Neural cell (in vitro differentiated cells): ENCODE measurements around the gene CRTC3. TPM values are rescaled to one million over a fixed set of nuclear protein-coding genes. Genes with fewer than 3 reads are reported as not detected.
"Not testable (repeated sequence)": the region's sequence is repeated elsewhere in the genome, so short reads cannot be mapped to it uniquely, and the experiment has no call there.

Experiments used
- H2AFZ ChIP-seq: fragments of 200-600, 300-800 bp; sonication (generic), shearing (Covaris generic); 2 replicates; pipeline ENCODE4 v1.6.0; 2014; ENCODE audit warnings: low read depth, mild to moderate bottlenecking, antibody characterized with exemption, low read length, moderate library complexity
- H3F3A ChIP-seq: fragments of 200-600 bp; shearing (Covaris generic); 2 replicates; pipeline ENCODE4 v1.6.1; 2016; ENCODE audit warnings: mild to moderate bottlenecking, moderate library complexity, mixed read lengths, antibody characterized with exemption, low read length; ENCODE audit not compliant: insufficient read depth, poor library complexity, severe bottlenecking
- H3K27ac ChIP-seq: fragments of 200-600, 300-800 bp; sonication (generic), shearing (Covaris generic); 2 replicates; pipeline ENCODE4 v1.5.1; 2014; ENCODE audit warnings: mild to moderate bottlenecking, low read length, moderate library complexity
- H3K27me3 ChIP-seq: fragments of 300-800, 200-600 bp; sonication (generic), shearing (Covaris generic); 2 replicates; pipeline ENCODE4 v1.6.0; 2014; ENCODE audit warnings: mild to moderate bottlenecking, low read depth, low read length, moderate library complexity; ENCODE audit not compliant: insufficient read depth
- H3K36me3 ChIP-seq: fragments of 300-800, 200-600 bp; sonication (generic), shearing (Covaris generic); 2 replicates; pipeline ENCODE4 v1.5.1; 2014; ENCODE audit warnings: mild to moderate bottlenecking, antibody characterized with exemption, low read length, moderate library complexity; ENCODE audit not compliant: insufficient read depth
- H3K4me2 ChIP-seq: fragments of 300-800, 200-600 bp; sonication (generic), shearing (Covaris generic); 2 replicates; pipeline ENCODE4 v1.6.0; 2014; ENCODE audit warnings: mild to moderate bottlenecking, low read length
- H3K4me3 ChIP-seq: fragments of 300-800, 200-600 bp; sonication (generic), shearing (Covaris generic); 2 replicates; pipeline ENCODE4 v1.5.1; 2014; ENCODE audit warnings: mild to moderate bottlenecking, low read length, moderate library complexity
- H3K79me2 ChIP-seq: fragments of 200-600 bp; shearing (Covaris generic); replicated peaks from 2 replicates; pipeline ENCODE4 v1.6.0; 2014; ENCODE audit warnings: mild to moderate bottlenecking, low read length, moderate library complexity; ENCODE audit not compliant: insufficient read depth
- H3K9ac ChIP-seq: fragments of 300-800, 200-600 bp; sonication (generic), shearing (Covaris generic); 2 replicates; pipeline ENCODE4 v1.6.1; 2016; ENCODE audit warnings: mild to moderate bottlenecking, low read length, mixed read lengths
- H3K9me2 ChIP-seq: fragments of 200-600 bp; shearing (Covaris generic); 2 replicates; pipeline ENCODE4 v1.6.1; 2016; ENCODE audit warnings: mild to moderate bottlenecking, low read length, mixed read lengths; ENCODE audit not compliant: insufficient read depth
- H3K9me3 ChIP-seq: fragments of 200-600, 300-800 bp; sonication (generic), shearing (Covaris generic); 2 replicates; pipeline ENCODE4 v1.6.1; 2016; ENCODE audit warnings: mild to moderate bottlenecking, mixed run types, low read length, moderate library complexity, mixed read lengths
- H4K20me1 ChIP-seq: fragments of 200-600 bp; shearing (Covaris generic); 2 replicates; pipeline ENCODE4 v1.6.1; 2016; ENCODE audit warnings: mild to moderate bottlenecking, mixed run types; ENCODE audit not compliant: insufficient read depth
- CTCF ChIP-seq: fragments of 450-650 bp; IDR thresholded peaks from 2 replicates; pipeline ENCODE4 v1.5.1; 2014; ENCODE audit warnings: antibody characterized with exemption, mild to moderate bottlenecking, moderate library complexity; ENCODE audit not compliant: poor library complexity, severe bottlenecking
- EP300 ChIP-seq: fragments of 450-650 bp; conservative IDR thresholded peaks from 2 replicates; pipeline ENCODE4 v1.6.1; 2014; ENCODE audit warnings: antibody characterized with exemption, mild to moderate bottlenecking, moderate library complexity; ENCODE audit not compliant: poor library complexity, severe bottlenecking
- EZH2 ChIP-seq: fragments of 200-600, 300-800 bp; shearing (Covaris generic), sonication (generic); IDR thresholded peaks from 2 replicates; pipeline ENCODE4 v1.6.1; 2014; ENCODE audit warnings: antibody characterized with exemption, low read length, borderline replicate concordance, mild to moderate bottlenecking; ENCODE audit not compliant: insufficient read depth, poor library complexity, severe bottlenecking
- MXI1 ChIP-seq: fragments of 450-650 bp; conservative IDR thresholded peaks from 2 replicates; pipeline ENCODE4 v1.6.1; 2014; ENCODE audit warnings: antibody characterized with exemption, mild to moderate bottlenecking; ENCODE audit not compliant: poor library complexity, severe bottlenecking
- POLR2AphosphoS5 ChIP-seq: IDR thresholded peaks from 2 replicates; pipeline ENCODE4 v1.6.1; 2012
- RAD21 ChIP-seq: fragments of 450-650 bp; conservative IDR thresholded peaks from 2 replicates; pipeline ENCODE4 v1.6.1; 2014; ENCODE audit warnings: antibody characterized with exemption, mild to moderate bottlenecking, moderate library complexity
- SMC3 ChIP-seq: fragments of 450-650 bp; conservative IDR thresholded peaks from 2 replicates; pipeline ENCODE4 v1.6.1; 2014; ENCODE audit warnings: antibody characterized with exemption, mild to moderate bottlenecking, moderate library complexity; ENCODE audit not compliant: poor library complexity
- TAF1 ChIP-seq: IDR thresholded peaks from 2 replicates; pipeline ENCODE4 v1.6.1; 2012; ENCODE audit warnings: low read depth
- polyA plus RNA-seq: library from polyadenylated mRNA; depleted of rRNA; stranded (reverse); fragments of >200 nt; gene quantifications from 2 replicates; pipeline ENCODE4 v1.2.3, GENCODE V29; 2014
- TF ChIP-seq, protein P1 (sequence below): IDR thresholded peaks from 2 replicates; pipeline ENCODE4 v1.6.1; 2012; ENCODE audit warnings: borderline replicate concordance

The CRTC3 gene
- polyA plus RNA-seq, 1 donor from 2014 or later, result 5.5 TPM

GRCh38 chr15:90500171-90500570, 29.6 kb upstream of the CRTC3 start:
- Histone ChIP-seq H3K27ac (no peak overlapping the region), H3K27me3 (no peaks in the 10 kb centered on the region), H3K79me2 (no peaks in the 10 kb centered on the region), H3K9me2 (no peaks in the 10 kb centered on the region), H3K9me3 (no peaks in the 10 kb centered on the region), H3K4me2 (no peak overlapping the region), H3K9ac (no peak overlapping the region), H4K20me1 (no peaks in the 10 kb centered on the region), H2AFZ (no peak overlapping the region), H3K36me3 (no peaks in the 10 kb centered on the region), H3K4me3 (no peak overlapping the region), H3F3A (no peaks in the 10 kb centered on the region)
- TF ChIP-seq EZH2 (no peak), POLR2AphosphoS5 (no peak), SMC3 (no peak), MXI1 (no peak), EP300 (no peak), CTCF (no peak), TAF1 (no peak), RAD21 (no peak)
- TF ChIP-seq, protein P1, sequence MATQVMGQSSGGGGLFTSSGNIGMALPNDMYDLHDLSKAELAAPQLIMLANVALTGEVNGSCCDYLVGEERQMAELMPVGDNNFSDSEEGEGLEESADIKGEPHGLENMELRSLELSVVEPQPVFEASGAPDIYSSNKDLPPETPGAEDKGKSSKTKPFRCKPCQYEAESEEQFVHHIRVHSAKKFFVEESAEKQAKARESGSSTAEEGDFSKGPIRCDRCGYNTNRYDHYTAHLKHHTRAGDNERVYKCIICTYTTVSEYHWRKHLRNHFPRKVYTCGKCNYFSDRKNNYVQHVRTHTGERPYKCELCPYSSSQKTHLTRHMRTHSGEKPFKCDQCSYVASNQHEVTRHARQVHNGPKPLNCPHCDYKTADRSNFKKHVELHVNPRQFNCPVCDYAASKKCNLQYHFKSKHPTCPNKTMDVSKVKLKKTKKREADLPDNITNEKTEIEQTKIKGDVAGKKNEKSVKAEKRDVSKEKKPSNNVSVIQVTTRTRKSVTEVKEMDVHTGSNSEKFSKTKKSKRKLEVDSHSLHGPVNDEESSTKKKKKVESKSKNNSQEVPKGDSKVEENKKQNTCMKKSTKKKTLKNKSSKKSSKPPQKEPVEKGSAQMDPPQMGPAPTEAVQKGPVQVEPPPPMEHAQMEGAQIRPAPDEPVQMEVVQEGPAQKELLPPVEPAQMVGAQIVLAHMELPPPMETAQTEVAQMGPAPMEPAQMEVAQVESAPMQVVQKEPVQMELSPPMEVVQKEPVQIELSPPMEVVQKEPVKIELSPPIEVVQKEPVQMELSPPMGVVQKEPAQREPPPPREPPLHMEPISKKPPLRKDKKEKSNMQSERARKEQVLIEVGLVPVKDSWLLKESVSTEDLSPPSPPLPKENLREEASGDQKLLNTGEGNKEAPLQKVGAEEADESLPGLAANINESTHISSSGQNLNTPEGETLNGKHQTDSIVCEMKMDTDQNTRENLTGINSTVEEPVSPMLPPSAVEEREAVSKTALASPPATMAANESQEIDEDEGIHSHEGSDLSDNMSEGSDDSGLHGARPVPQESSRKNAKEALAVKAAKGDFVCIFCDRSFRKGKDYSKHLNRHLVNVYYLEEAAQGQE, result no peak

GRCh38 chr15:90501898-90502297, 27.8 kb upstream of the CRTC3 start:
- Histone ChIP-seq H3K27me3 (no peaks in the 10 kb centered on the region), H3K9me3 (no peaks in the 10 kb centered on the region), H2AFZ (no peak overlapping the region), H3K4me2 (no peak overlapping the region), H3K36me3 (no peaks in the 10 kb centered on the region), H3K9ac (no peak overlapping the region), H3K27ac (no peak overlapping the region), H3K4me3 (no peak overlapping the region), H3K9me2 (no peaks in the 10 kb centered on the region), H3F3A (no peaks in the 10 kb centered on the region), H4K20me1 (no peaks in the 10 kb centered on the region), H3K79me2 (no peaks in the 10 kb centered on the region)
- no peak for TF ChIP-seq TAF1
- TF ChIP-seq EP300, result no peak
- TF ChIP-seq EZH2, result no peak
- no peak for TF ChIP-seq RAD21
- no peak for TF ChIP-seq SMC3
- TF ChIP-seq POLR2AphosphoS5, result no peak
- TF ChIP-seq, protein P1, result no peak
- TF ChIP-seq CTCF, result no peak

- H3K4me2 ChIP-seq, H3K27ac ChIP-seq, H2AFZ ChIP-seq, H3K79me2 ChIP-seq, H3K4me3 ChIP-seq, H3K9me3 ChIP-seq, H3K9ac ChIP-seq, H3K36me3 ChIP-seq, H3K27me3 ChIP-seq, H3F3A ChIP-seq, H4K20me1 ChIP-seq, H3K9me2 ChIP-seq: not testable (repeated sequence)
Observed at GRCh38 chr15:90510781-90511180, 18.9 kb upstream of the CRTC3 start.
